Effector CD8-positive, alpha-beta T cell (primary cell): ENCODE measurements around the gene RILPL2.
"Not testable (repeated sequence)": the region's sequence is repeated elsewhere in the genome, so short reads cannot be mapped to it uniquely, and the experiment has no call there.

ENCODE experiments used
- DNase-seq: peaks from one replicate; lab custom pipeline; 2025; lab: John Stamatoyannopoulos, UW

The RILPL2 gene

DNA sequence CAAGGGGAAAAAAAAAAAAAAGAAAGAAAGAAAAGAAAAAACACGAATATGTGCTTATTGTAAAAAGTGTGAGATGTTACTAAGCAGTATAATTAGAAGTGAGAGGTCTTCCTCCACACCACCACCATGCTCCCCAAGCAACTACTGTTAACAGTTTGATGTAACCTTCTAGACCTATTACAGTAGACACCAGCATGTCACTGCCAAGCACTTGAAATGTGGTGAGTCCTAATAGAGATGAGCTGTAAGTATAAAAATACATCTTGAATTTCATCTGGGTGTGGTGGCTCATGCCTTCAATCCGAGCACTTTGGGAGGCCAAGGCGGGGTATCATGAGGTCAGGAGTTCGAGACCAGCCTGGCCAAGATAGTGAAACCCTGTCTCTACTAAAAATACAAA, 13.4 kb upstream of the RILPL2 start:
- DNase-seq, result no peak

DNA sequence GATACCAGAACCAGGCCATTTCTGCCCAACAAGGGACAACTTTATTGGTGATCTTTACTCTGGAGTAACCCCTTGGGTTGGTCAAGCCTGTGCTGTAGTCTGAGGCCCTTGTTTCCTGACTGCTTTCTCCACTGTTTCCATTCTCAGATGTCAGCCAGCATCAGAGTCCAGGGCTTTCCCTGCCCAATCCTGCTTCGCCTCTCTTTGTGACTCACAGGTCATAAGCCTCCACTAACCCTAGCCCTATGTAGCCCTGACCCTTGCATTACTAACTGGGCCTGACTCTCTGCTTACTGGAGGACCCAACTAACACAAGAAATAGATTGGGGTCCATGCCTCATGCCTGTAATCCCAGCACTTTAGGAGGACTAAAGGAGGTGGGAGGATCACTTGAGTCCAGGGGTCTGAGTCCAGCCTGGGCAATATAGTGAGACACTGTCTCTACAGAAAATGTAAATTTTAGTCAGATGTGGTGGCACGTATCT, 12.8 kb upstream of the RILPL2 start:
- no peak for DNase-seq

GRCh38 chr12:123446333-123446713, 9.8 kb upstream of the RILPL2 start:
- DNase-seq, result no peak

- no peak for DNase-seq
Measured at GRCh38 chr12:123445388-123446332, 9.2 kb upstream of the RILPL2 start.

DNA sequence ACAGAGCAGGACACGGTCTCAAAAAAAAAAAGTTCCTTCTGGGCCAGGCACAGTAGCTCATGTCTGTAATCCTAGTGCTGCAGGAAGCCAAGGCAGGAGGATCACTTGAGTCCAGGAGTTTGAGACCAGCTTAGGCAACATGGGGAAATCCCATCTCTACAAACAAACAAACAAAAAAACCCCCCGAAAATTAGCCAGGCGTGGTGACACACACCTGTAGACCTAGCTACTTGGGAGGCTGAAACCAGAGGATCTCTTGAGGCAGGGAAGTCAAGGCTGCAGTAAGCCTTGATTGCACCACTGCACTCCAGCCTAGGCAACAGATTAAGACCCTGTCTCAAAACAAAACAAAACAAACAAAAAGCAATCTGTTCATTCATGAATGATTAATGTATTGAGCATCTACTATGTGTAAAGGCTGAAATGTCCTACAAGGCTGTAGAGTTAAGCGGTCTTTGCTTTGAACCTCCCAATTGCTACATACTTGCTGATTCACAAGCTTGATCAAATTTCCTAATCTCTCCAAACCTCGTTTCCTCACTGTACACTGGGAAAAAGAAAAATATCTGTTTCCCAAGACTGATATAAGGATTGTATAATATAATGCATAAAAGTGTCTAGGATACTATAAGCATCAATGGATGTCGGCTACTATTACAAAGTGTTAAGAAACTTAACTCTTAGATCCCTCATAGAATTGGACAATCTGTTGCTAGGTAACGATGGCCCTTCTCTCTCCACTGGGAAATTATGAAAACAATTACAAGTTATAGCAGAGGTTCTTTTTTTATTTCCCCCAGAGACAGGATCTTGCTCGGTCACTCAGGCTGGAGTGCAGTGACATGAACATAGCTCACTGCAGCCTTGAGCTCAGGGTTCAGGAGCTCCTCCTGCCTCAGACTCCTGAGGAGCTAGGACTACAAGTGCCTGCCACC, 7.9 kb upstream of the RILPL2 start:
- DNase-seq, result no peak

DNA sequence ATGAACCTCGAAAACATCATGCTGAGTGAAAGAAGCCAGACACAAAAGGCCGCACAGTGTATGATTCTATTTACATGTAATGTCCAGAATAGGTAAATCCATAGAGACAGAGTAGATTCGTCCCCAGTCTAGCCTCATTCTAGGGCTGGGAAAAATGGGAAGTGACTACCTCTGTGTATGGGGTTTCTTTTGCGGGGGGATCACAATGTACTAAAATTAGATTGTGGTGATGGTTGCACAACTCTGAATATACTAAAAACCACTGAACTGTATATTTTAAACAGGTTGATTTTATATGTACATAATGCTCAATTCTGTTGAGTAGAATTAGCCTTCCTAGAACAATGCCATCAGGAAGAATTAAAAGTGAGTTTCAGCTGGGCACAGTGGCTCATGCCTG, 6.3 kb upstream of the RILPL2 start:
- DNase-seq, result no peak

GRCh38 chr12:123441523-123442164, 5.2 kb upstream of the RILPL2 start:
- DNase-seq, result no peak

GRCh38 chr12:123435636-123436016, 858 bp downstream of the RILPL2 start:
- no peak for DNase-seq

DNA sequence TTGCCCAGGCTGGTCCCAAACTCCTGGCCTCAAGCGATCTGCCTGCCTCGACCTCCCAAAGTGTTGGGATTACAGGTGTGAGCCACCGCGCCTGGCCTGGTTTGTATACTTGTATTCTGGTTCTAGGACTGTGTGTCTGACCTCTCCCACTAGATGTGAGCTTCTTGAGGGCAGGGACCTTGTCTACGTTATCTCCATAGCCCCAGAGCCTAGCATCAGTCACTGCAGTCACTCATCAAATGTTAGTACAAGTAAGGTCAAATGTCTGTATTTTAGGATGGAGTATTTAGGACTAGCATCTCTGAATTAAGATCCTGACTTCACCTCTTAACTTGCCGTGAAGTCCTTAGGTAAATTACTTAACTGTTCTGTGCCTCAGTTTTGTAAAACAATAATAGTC, 2.9 kb downstream of the RILPL2 start:
- no peak for DNase-seq

DNA sequence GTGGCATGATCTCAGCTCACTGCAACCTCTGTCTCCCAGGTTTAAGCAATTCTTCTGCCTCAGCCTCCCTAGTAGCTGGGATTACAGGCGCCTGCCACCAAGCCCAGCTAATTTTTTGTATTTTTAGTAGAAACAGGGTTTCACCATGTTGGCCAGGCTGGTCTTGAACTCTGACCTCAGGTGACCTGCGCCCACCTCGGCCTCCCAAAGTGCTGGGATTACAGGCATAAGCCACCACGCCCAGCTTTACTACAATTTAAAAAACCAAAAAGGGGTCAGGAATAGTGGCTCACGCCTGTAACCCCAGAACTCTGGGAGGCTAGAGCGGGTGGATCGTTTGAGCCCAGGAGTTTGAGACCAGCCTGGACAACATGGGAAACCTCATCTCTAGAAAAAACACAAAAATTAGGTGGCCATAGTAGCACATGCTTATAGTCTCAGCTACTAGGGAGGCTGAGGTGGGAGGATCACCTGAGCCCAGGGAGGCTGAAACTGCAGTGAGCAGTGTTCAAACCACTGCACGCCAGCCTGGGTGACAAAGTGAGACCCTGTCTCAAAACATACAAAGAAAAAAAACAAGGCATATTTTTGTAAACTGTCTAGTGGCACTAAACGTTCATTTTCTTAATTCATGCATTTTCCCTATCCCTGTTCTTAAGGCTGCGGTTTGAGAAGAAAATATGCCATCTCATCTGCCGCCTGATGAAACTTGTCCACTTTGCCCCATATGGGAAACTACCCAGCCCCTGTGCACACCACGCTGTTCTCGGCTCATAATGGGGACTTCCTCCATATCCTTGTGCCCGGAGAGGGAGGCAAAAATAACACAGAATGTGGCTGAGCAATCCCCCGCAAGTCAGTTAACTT, 4.3 kb downstream of the RILPL2 start:
- not testable (repeated sequence) for DNase-seq

DNA sequence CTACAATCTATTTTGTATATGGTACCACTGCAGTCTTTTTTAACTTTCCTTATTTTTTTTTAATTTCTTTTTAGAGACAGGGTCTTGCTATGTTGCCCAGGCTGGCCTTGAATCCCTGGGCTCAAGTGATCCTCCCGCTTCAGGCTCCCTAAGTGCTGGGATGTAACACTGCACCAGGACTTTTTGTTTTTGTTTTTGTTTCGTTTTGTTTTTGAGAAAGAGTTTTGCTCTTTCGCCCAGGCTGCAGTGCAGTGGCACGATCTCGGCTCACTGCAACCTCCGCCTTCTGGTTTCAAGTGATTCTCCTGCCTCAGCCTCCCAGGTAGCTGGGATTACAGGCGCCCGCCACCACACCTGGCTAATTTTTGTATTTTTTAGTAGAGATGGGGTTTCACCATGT, 7.4 kb downstream of the RILPL2 start:
- DNase-seq, result not testable (repeated sequence)

DNA sequence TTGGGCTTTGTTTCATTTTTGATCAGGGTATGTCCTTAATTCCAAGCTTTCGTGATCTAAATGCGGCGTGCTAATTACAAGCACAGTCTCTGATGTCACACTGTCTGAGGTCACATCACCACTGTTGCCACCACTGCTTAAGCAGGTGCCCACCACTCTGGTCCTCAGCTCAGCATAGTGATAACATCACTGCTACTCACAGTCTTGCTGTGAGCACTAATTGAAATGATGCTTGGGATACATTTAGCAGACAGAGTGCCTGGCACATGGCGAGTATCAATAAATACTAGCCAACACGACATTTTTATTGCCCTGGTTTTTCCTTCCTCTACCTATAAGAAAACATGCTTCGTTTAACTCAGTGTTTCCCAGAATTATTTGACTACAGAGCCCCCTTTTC, 7.9 kb downstream of the RILPL2 start:
- DNase-seq, result no peak

GRCh38 chr12:123427036-123427769, 9.3 kb downstream of the RILPL2 start:
- no peak for DNase-seq

- DNase-seq, result no peak
Measured at GRCh38 chr12:123421314-123421713, 15.2 kb downstream of the RILPL2 start.

DNA sequence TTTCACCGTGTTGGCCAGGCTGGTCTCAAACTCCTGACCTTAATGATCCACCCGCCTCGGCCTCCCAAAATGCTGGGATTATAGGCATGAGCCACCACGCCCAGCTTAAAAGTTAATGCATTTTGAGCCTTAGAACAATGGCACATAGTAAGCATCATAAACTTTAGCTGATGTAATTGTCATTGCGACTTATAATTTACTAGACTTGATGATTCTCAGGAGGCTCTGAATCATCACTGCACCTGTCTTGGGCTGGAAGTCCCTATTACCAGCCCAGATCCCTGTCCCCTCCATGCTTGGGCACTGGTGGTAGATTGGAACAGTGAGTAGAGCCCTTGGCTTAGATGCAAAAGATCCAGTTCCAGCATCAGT, 26.5 kb downstream of the RILPL2 start:
- DNase-seq, result no peak

DNA sequence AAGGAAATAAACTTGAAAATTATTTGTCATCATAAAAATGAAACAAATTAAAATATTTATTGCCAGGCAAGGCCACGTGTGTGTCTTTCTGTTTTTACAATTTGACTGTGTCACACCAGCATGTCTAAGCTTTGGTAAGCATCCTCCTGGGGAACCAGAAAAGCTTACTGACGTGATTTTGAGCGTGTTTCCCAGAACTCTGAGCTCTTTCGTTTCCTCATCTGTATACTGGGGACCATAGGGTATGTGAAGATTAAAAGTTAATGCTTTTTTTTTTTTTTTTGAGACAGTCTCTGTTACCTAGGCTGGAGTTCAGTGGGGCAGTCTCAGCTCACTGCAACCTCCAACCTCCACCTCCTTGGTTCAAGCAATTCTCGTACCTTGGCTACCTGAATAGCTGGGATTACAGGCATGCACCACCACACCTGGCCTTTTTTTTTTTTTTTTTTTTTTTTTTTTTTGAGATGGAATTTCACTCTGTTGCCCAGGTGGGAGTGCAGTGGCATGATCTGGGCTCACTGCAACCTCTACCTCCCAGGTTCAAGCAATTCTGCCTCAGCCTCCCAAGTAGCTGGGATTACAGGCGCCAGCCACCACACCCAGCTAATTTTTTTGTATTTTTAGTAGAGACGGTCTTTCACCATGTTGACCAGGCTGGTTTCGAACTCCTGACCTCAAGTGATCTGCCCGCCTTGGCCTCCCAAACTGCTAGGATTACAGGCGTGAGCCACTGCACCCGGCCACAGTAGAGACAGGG, 27.0 kb downstream of the RILPL2 start:
- not testable (repeated sequence) for DNase-seq

DNA sequence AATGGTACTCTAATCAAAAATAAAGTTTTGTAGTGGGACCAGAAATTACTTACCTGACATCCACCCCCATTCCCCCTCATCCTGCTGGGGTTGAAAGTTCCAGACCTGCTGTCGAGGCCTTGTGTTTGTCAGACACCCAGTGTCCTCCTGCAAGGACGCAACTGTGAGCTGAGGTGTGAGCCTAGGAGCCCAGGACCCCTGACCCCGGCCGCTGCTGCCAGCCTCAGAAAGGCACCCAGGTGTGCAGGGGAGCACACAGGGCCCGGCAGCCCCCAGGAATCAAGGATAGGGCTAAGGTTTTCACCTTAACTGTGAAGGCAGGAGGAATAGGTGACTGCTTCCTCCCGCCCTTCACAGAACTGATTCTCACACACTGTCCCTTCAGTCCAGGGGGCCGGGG, 27.9 kb downstream of the RILPL2 start:
- DNase-seq, result not testable (repeated sequence)

DNA sequence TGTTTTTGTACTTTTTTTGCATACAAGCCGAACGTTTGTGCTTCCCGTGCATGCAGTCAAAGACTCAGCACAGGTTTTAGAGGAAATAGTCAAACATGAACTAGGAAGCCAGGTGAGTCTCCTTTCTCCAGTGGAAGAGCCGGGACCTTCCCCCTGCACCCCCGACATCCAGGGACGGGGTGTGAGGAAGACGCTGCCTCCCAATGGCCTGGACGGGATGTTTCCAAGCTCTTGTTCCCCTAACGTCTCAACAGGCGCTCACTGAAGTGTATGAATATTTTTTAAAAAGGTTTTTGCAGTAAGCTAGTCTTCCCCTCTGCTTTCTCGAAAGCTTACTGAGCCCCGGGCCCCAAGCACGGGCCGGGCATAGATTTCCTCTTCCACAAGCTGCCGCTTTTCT, 28.6 kb downstream of the RILPL2 start:
- DNase-seq, result not testable (repeated sequence)

DNA sequence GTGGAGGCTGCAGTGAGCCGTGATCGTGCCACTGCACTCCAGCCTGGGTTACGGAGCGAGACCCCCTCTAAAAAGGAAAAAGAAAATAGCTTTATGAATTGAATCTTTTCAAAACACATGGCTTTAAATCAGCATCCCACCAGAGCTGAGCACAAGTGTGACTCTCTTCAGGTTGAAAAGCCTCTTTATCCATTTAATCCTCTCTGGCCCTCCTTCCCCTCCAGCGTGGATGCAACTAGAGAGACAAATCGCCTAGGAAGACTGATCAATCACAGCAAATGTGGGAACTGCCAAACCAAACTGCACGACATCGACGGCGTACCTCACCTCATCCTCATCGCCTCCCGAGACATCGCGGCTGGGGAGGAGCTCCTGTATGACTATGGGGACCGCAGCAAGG, 29.2 kb downstream of the RILPL2 start:
- not testable (repeated sequence) for DNase-seq

DNA sequence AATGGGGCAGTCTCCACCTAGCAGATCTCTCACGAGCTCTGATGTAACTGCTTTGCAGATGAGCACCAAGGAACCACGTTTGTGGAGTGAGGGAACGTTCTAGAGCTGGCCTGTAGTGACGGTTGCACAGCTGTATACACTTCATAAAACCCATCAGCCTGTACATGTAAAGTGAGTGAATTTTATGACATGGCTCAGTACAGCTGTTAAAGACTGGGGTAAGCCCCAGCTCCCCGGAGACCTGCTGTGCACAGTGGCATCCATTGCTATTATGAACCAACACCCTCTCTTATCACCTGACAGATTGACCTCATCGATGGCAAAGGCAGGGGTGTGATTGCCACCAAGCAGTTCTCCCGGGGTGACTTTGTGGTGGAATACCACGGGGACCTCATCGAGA, 31.9 kb downstream of the RILPL2 start:
- DNase-seq, result no peak
